K562 (cell line): ENCODE data around the gene CLDN7. TPM values are rescaled to one million over a fixed set of nuclear protein-coding genes. Genes with fewer than 3 reads are reported as not detected.

Experiments used
- ATAC-seq: fragments of 200-7000 bp; cut with Tn5 transposase; 3 replicates; pipeline ENCODE4 v1.9.1; 2020; ENCODE audit warnings: moderate library complexity
- BruUV-seq: library from RNA; stranded (reverse); fragments of 400-500 nt; replicated peaks from 2 replicates; lab custom pipeline; 2021; lab: Mats Ljungman, UMichigan
- CTCF ChIA-PET: fragments of 300-600 bp; formaldehyde crosslinking; extraction: SDS; loops from one replicate; lab custom pipeline; 2021; ENCODE audit warnings: low intra/inter-chr PET ratio; lab: Yijun Ruan, JAX
- POLR2A ChIA-PET: fragments of 300-600, 350-650 bp; sonication (Branson Sonifier 250); formaldehyde crosslinking; extraction: SDS; loops from one replicate; lab custom pipeline; 2021; ENCODE audit warnings: antibody characterized with exemption, inconsistent platforms; lab: Yijun Ruan, JAX
- DNase-seq, 4 experiments: peaks; one replicate each; pipeline versions ENCODE4 v3.0.0 to v3.0.0-alpha.2; 2011 to 2018; ENCODE audit warnings: low spot score in 3 of 4, mixed read lengths in 3 of 4; ENCODE audit errors: extremely low read depth in 1 of 4
- FAIRE-seq: peaks from 2 replicates; lab custom pipeline; 2011; peaks lifted over from hg19 to GRCh38; lab: Jason Lieb, UNC
- H2AFZ ChIP-seq: 2 replicates; pipeline ENCODE4 v1.6.0; 2011; ENCODE audit warnings: low read depth, low read length, control low read depth, inconsistent platforms
- H3K27ac ChIP-seq: fragments of 200-600 bp; 3 replicates; pipeline ENCODE4 v1.8.0; 2011; ENCODE audit warnings: low read depth, mild to moderate bottlenecking, control low read depth, inconsistent platforms, low read length, moderate library complexity, mixed read lengths; ENCODE audit errors: extremely low read depth
- H3K27me3 ChIP-seq, 2 experiments: fragments of 300-600 bp in 1 of 2; 2 replicates in 1 of 2; 3 replicates in 1 of 2; pipeline versions ENCODE4 v1.6.0 to v1.8.0; 2011; ENCODE audit warnings: inconsistent platforms in 2 of 2, low read length in 2 of 2, mild to moderate bottlenecking in 1 of 2, mixed read lengths in 1 of 2, moderate library complexity in 1 of 2; ENCODE audit not compliant: control insufficient read depth in 2 of 2, insufficient read depth in 2 of 2
- H3K36me3 ChIP-seq: fragments of 300-600 bp; 3 replicates; pipeline ENCODE4 v1.8.0; 2011; ENCODE audit warnings: mild to moderate bottlenecking, low read length, inconsistent platforms; ENCODE audit not compliant: control insufficient read depth, insufficient read depth
- H3K4me1 ChIP-seq, 2 experiments: fragments of 200-600 bp in 1 of 2; replicated peaks in 1 of 2; 2 replicates in 1 of 2; 3 replicates in 1 of 2; pipeline versions ENCODE4 v1.5.1 to v1.8.0; 2011; ENCODE audit warnings: inconsistent platforms in 2 of 2, low read length in 2 of 2, mild to moderate bottlenecking in 1 of 2, mixed read lengths in 1 of 2, moderate library complexity in 1 of 2; ENCODE audit not compliant: control insufficient read depth in 2 of 2, insufficient read depth in 2 of 2
- H3K4me2 ChIP-seq: 2 replicates; pipeline ENCODE4 v1.6.1; 2011; ENCODE audit warnings: low read length, control low read depth, inconsistent platforms, mixed read lengths; ENCODE audit not compliant: insufficient read depth
- H3K4me3 ChIP-seq: fragments of 200-600 bp; sonication (generic), shearing (Covaris generic); 2 replicates; pipeline ENCODE4 v1.5.1; 2016; ENCODE audit warnings: control low read depth, inconsistent platforms
- H3K79me2 ChIP-seq: fragments of 200-600 bp; 3 replicates; pipeline ENCODE4 v1.8.0; 2011; ENCODE audit warnings: low read length, inconsistent platforms; ENCODE audit not compliant: control insufficient read depth, insufficient read depth
- H3K9ac ChIP-seq, 2 experiments: 2 replicates each; pipeline versions ENCODE4 v1.6.0 to v1.6.1; 2011; ENCODE audit warnings: low read depth in 2 of 2, low read length in 2 of 2, control low read depth in 1 of 2, inconsistent platforms in 1 of 2, mild to moderate bottlenecking in 1 of 2, mixed read lengths in 1 of 2; ENCODE audit not compliant: insufficient read depth in 1 of 2
- H3K9me1 ChIP-seq: one replicate; pipeline ENCODE4 v1.6.0; 2011; ENCODE audit warnings: inconsistent platforms, mild to moderate bottlenecking, low read length, moderate library complexity; ENCODE audit not compliant: control insufficient read depth, insufficient read depth
- H3K9me3 ChIP-seq: replicated peaks from 2 replicates; pipeline ENCODE4 v1.5.1; 2011; ENCODE audit warnings: low read depth, low read length, inconsistent platforms; ENCODE audit not compliant: control insufficient read depth, insufficient read depth
- H4K20me1 ChIP-seq: replicated peaks from 2 replicates; pipeline ENCODE4 v1.6.1; 2011; ENCODE audit warnings: low read length, inconsistent platforms, mixed read lengths; ENCODE audit not compliant: control insufficient read depth, insufficient read depth
- ARID1B ChIP-seq: fragments of 450-650 bp; IDR thresholded peaks from 2 replicates; pipeline ENCODE4 v1.6.1; 2016; ENCODE audit warnings: antibody characterized with exemption, mild to moderate bottlenecking, inconsistent platforms
- CTCFL ChIP-seq: IDR thresholded peaks from 2 replicates; pipeline ENCODE4 v1.6.1; 2011; ENCODE audit warnings: borderline replicate concordance, low read depth, mild to moderate bottlenecking, moderate library complexity, low read length; ENCODE audit not compliant: insufficient read depth, poor library complexity, severe bottlenecking
- ESRRA ChIP-seq: fragments of 450-650 bp; IDR thresholded peaks from 2 replicates; pipeline ENCODE4 v1.6.1; 2014; ENCODE audit warnings: low read depth, mild to moderate bottlenecking, moderate library complexity, borderline replicate concordance
- FOXK2 ChIP-seq, 2 experiments: fragments of 450-650 bp; IDR thresholded peaks in 1 of 2; conservative IDR thresholded peaks in 1 of 2; 2 replicates each; pipeline ENCODE4 v1.6.1; 2016; ENCODE audit warnings: low read depth in 2 of 2, mild to moderate bottlenecking in 1 of 2
- ILF3 ChIP-seq: fragments of 450-650 bp; IDR thresholded peaks from 2 replicates; pipeline ENCODE4 v1.6.1; 2018; ENCODE audit warnings: antibody characterized with exemption, mild to moderate bottlenecking, moderate library complexity, borderline replicate concordance
- LEF1 ChIP-seq: fragments of 450-650 bp; IDR thresholded peaks from 2 replicates; pipeline ENCODE4 v1.6.1; 2016; ENCODE audit warnings: mild to moderate bottlenecking
- POLR2G ChIP-seq: fragments of 200-400 bp; formaldehyde crosslinking; IDR thresholded peaks from 2 replicates; pipeline ENCODE4 v1.6.1; 2017; ENCODE audit warnings: low read depth, mild to moderate bottlenecking, antibody characterized with exemption, low read length, moderate library complexity
- PTRF ChIP-seq: fragments of 450-650 bp; IDR thresholded peaks from 2 replicates; pipeline ENCODE4 v1.6.1; 2016; ENCODE audit warnings: mild to moderate bottlenecking, missing genetic modification characterization, missing compliant biosample characterization
- UBTF ChIP-seq, 2 experiments: IDR thresholded peaks; 2 replicates each; pipeline ENCODE4 v1.6.1; 2012; ENCODE audit warnings: improper control_type of control experiment in 2 of 2, low read depth in 2 of 2, low read length in 2 of 2, borderline replicate concordance in 1 of 2
- ZBED1 ChIP-seq: IDR thresholded peaks from 2 replicates; pipeline ENCODE4 v1.6.1; 2014
- ZBTB2 ChIP-seq: fragments of 450-650 bp; IDR thresholded peaks from 2 replicates; pipeline ENCODE4 v1.6.1; 2016; ENCODE audit warnings: antibody characterized with exemption
- ZKSCAN1 ChIP-seq: fragments of 150-350 bp; IDR thresholded peaks from 2 replicates; pipeline ENCODE4 v1.6.1; 2016; ENCODE audit warnings: low read depth, low read length
- WGBS: fragments of 100-300 bp; shearing (Covaris generic); methylation state at CpG from one replicate; pipeline ENCODE4 v1.1.6; 2016; ENCODE audit warnings: low coverage, mixed read lengths; ENCODE audit not compliant: insufficient coverage; ENCODE audit errors: missing lambda C conversion rate; 5-methylcytosine and 5-hydroxymethylcytosine counted together
- in situ Hi-C: fragments of 300-500 bp; cut with MboI; formaldehyde crosslinking; loops from 4 replicates; pipeline ENCODE4 v1.15.0; 2018; ENCODE audit warnings: inconsistent platforms, mixed read lengths
- intact Hi-C: fragments of 100-400 bp; cut with micrococcal nuclease; formaldehyde crosslinking; loops from 2 replicates; pipeline ENCODE4 v1.14.2; 2022
- polyA plus RNA-seq, 8 experiments: library from polyadenylated mRNA; depleted of rRNA in 4 of 8; stranded (reverse) in 5 of 8; unstranded in 3 of 8; fragments of >200 nt; fragmentation: Nextera tagmentation in 2 of 8; fragmentation: Illumina TruSeq in 1 of 8; extraction: Ambion mirVana in 2 of 8; extraction: Trizol in 1 of 8; gene quantifications; 2 replicates each; pipeline versions ENCODE4 v1.2.1 to v1.2.3, GENCODE V29; 2011 to 2014; ENCODE audit warnings: inconsistent platforms in 1 of 8, missing spikeins in 1 of 8
- total RNA-seq, 7 experiments: library from RNA; depleted of rRNA in 6 of 7; stranded (reverse); fragments of >200 nt in 6 of 7; fragmentation: Illumina TruSeq in 2 of 7; extraction: Trizol in 2 of 7; gene quantifications; 2 replicates each; pipeline versions ENCODE4 v1.2.1 to v1.2.3, GENCODE V29; 2011 to 2021; ENCODE audit warnings: low replicate concordance in 1 of 7

Gene CLDN7
- total and polyA plus RNA-seq, 9 of the 15 experiments (the other 6 are each of a cell fraction or from before 2014, with no cell fraction given): 2.2 to 14.5 (median 7.6) TPM

GRCh38 chr17:7262935-7263800, 890 bp upstream of the CLDN7 start:
- no peaks in the 10 kb centered on the region for H4K20me1 ChIP-seq
- FAIRE-seq: peak; percentile 93
- ChIA-PET CTCF (no interaction called here), POLR2A (interaction anchor here (0.6 to 1.9 kb wide), 4 partner anchors 9 to 878 kb away, joined by 3 to 8 read pairs (median 4); no protein-coding TSS in a partner anchor)
- H3K36me3 ChIP-seq: peaks cover 21% of the 10 kb centered on the region; the same call in 2 of the 3 replicates
- H3K27ac ChIP-seq: peak overlapping the region; percentile 70
- BruUV-seq: no TSS peak
- in situ Hi-C loops: no loop called here
- under 1% methylated on average over 15 of the region's 26 CpGs for WGBS
- no peaks in the 10 kb centered on the region for H3K79me2 ChIP-seq
- peak overlapping the region; percentile 63 to 89 for H3K9ac ChIP-seq
- peak; percentile 79 to 88 (median 82) for DNase-seq
- H3K27me3 ChIP-seq: no peaks in the 10 kb centered on the region
- no peaks in the 10 kb centered on the region for H3K9me3 ChIP-seq
- no peaks in the 10 kb centered on the region for H3K9me1 ChIP-seq
- peak overlapping the region; percentile 47 for H3K4me3 ChIP-seq
- ATAC-seq: peak; percentile 92
- peak overlapping the region; percentile 95 for H3K4me2 ChIP-seq
- peak overlapping the region; percentile 97 for H2AFZ ChIP-seq
- peaks cover 10 to 35% of the 10 kb centered on the region in 2 experiments; a peak in 4 of 5 replicates for H3K4me1 ChIP-seq
- intact Hi-C loops: no loop called here
- TF ChIP-seq ARID1B (peak; percentile 65; the same call in 1 of the 2 replicates), ESRRA (peak; percentile 40; the same call in 1 of the 2 replicates), POLR2G (peak; percentile 23; the same call in 1 of the 2 replicates), ILF3 (no peak), PTRF (tag) (no peak), LEF1 (peak; percentile 82), ZBTB2 (0 out of 2 replicates have a peak, but pooled peaks have one; percentile 56), UBTF (IDR thresholded peaks at IDR 0.05; ENCODE audit: borderline replicate concordance in 1 of 2, low read depth in 2 of 2, low read length in 2 of 2) (no peak), FOXK2 (conservative IDR thresholded peaks at IDR 0.05 in 1 of 2, IDR thresholded peaks at IDR 0.05 in 1 of 2; ENCODE audit: low read depth in 2 of 2) (peak; percentile 66 to 69; a peak in 3 of 4 replicates), ZKSCAN1 (no peak), ZBED1 (no peak), CTCFL (no peak)
